Measurements from ENCODE around the gene RASL10B. TPM values are rescaled to one million over a fixed set of nuclear protein-coding genes. Genes with fewer than 3 reads are reported as not detected.
A peak's percentile ranks its signal among the peaks of the same experiment; 100 is the strongest.

Gene RASL10B
- total RNA-seq, 2 experiments from 2014 or later: 0.22 to 0.47 TPM

DNA sequence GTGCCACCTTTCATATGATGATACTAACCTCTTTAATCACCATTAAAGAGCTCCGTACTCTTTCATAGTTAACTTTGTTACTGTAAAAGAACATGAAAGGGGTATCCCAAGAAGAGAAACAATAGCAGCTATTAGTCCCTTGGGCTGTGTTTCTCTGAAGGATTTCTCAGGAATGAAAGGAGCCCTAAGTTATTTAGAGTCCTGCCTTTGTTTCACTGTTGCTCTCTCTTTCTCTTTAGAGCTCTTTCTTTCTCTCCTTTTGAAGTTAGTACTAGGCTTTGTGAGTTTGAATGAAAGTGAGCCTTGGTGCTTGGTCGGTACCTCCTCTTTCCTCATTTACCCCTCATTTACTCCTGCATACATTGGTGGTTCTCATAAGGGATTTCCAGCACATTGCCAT is 20.5 kb upstream of the RASL10B start:
- ATAC-seq (ENCODE audit: poor library complexity): no peak
- Histone ChIP-seq H3K27ac (ENCODE audit: low read depth in 1 of 2, low read length in 2 of 2) (no peak overlapping the region), H3K27me3 (ENCODE audit: control insufficient read depth in 1 of 2, insufficient read depth in 2 of 2, low read length in 2 of 2) (no peaks in the 10 kb centered on the region), H3K36me3 (ENCODE audit: insufficient read depth, low read length) (peaks cover 52% of the 10 kb centered on the region), H3K4me3 (ENCODE audit: low read length) (no peak overlapping the region), H3K9me3 (ENCODE audit: control insufficient read depth in 1 of 2, insufficient read depth in 1 of 2, low read length in 2 of 2) (no peaks in the 10 kb centered on the region), H3K4me1 (ENCODE audit: insufficient read depth, low read length) (peaks cover 25% of the 10 kb centered on the region)
- ChIA-PET POLR2A (no interaction called here), CTCF (interaction anchor here (1.2 kb wide), 1 partner anchor 15 kb away, joined by 4 read pairs; no protein-coding TSS in a partner anchor)
- no peak overlapping the region for H3K4me3 Mint-ChIP-seq
- peak overlapping the region; percentile 40 for H3K27ac Mint-ChIP-seq
- intact Hi-C loops (cut with DNase I, micrococcal nuclease): no loop called here
- no peaks in the 10 kb centered on the region for H3K9me3 Mint-ChIP-seq
- H3K36me3 Mint-ChIP-seq (ENCODE audit: low read depth): peaks cover 42% of the 10 kb centered on the region
- no peak for TF ChIP-seq CTCF (IDR thresholded peaks at IDR 0.05)
- no peaks in the 10 kb centered on the region for H3K27me3 Mint-ChIP-seq
- DNase-seq: no peak
- peaks cover 49% of the 10 kb centered on the region for H3K4me1 Mint-ChIP-seq (ENCODE audit: low read depth)

DNA sequence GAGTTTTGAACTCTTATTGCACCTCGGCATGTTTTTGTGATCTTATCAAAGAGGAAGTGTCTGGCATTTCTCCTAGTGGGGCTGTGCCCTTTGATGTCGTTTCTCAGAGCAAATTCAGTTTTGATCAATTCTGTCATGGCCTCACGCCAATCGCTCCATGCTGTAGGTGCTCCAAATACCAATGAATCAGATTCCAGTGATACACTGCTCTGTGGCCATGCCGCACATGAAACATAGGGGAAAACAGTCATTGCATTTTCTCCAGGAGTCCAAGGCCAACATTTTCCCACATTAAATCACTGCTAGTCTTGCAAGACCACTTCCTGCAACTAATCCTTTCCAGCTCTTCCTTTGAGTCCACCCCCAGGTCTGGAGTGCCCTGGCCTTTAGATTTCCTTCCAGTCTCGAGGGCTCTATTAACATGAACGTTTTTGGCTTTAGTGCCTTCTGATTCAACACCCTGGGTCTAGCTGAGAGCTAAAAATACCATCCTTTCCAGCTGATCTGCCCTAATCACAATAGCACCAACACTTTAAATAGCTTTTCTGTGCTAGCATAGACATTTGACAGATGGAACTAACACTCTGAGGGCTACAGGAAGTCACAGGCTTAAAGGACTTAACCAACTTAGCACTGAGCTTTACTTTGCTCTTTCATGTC is 18.2 kb upstream of the RASL10B start:
- H3K27me3 ChIP-seq (ENCODE audit: control insufficient read depth in 1 of 2, insufficient read depth in 2 of 2, low read length in 2 of 2): no peaks in the 10 kb centered on the region
- DNase-seq (peak in 1 of 14 experiments; percentile 53), ATAC-seq (ENCODE audit: poor library complexity) (no peak)
- H3K36me3 ChIP-seq (ENCODE audit: insufficient read depth, low read length): peaks cover 69% of the 10 kb centered on the region
- H3K4me3 ChIP-seq (ENCODE audit: low read length): no peak overlapping the region
- H3K4me1 Mint-ChIP-seq (ENCODE audit: low read depth): peaks cover 29% of the 10 kb centered on the region
- H3K36me3 Mint-ChIP-seq (ENCODE audit: low read depth): peaks cover 34% of the 10 kb centered on the region
- H3K9me3 ChIP-seq (ENCODE audit: control insufficient read depth in 1 of 2, insufficient read depth in 1 of 2, low read length in 2 of 2): no peaks in the 10 kb centered on the region
- no peaks in the 10 kb centered on the region for H3K27me3 Mint-ChIP-seq
- TF ChIP-seq CTCF (IDR thresholded peaks at IDR 0.05): no peak
- no peak overlapping the region for H3K4me3 Mint-ChIP-seq
- H3K27ac Mint-ChIP-seq: no peak overlapping the region
- ChIA-PET POLR2A (interaction anchor here (0.6 to 0.7 kb wide), 2 partner anchors 9 to 16 kb away, joined by 3 read pairs; no protein-coding TSS in a partner anchor), CTCF (no interaction called here)
- no peak overlapping the region for H3K27ac ChIP-seq (ENCODE audit: low read depth in 1 of 2, low read length in 2 of 2)
- intact Hi-C loops (cut with DNase I, micrococcal nuclease): no loop called here
- H3K4me1 ChIP-seq (ENCODE audit: insufficient read depth, low read length): peaks cover 18% of the 10 kb centered on the region
- H3K9me3 Mint-ChIP-seq: no peaks in the 10 kb centered on the region

GRCh38 chr17:35714988-35715387 is 16.5 kb upstream of the RASL10B start:
- H3K27me3 Mint-ChIP-seq: no peaks in the 10 kb centered on the region
- peaks cover 12% of the 10 kb centered on the region for H3K4me1 Mint-ChIP-seq (ENCODE audit: low read depth)

More at GRCh38 chr17:35714988-35715387, 16.5 kb upstream of the RASL10B start:
- no peaks in the 10 kb centered on the region for H3K9me3 Mint-ChIP-seq
- Histone ChIP-seq H3K4me1 (ENCODE audit: insufficient read depth, low read length) (peaks cover 18% of the 10 kb centered on the region), H3K27me3 (ENCODE audit: control insufficient read depth in 1 of 2, insufficient read depth in 2 of 2, low read length in 2 of 2) (no peaks in the 10 kb centered on the region), H3K27ac (ENCODE audit: low read depth in 1 of 2, low read length in 2 of 2) (no peak overlapping the region), H3K36me3 (ENCODE audit: insufficient read depth, low read length) (peaks cover 69% of the 10 kb centered on the region), H3K4me3 (ENCODE audit: low read length) (no peak overlapping the region), H3K9me3 (ENCODE audit: control insufficient read depth in 1 of 2, insufficient read depth in 1 of 2, low read length in 2 of 2) (no peaks in the 10 kb centered on the region)
- no peak overlapping the region for H3K27ac Mint-ChIP-seq
- no peak overlapping the region for H3K4me3 Mint-ChIP-seq
- DNase-seq (no peak), ATAC-seq (ENCODE audit: poor library complexity) (no peak)
- no peak for TF ChIP-seq CTCF (IDR thresholded peaks at IDR 0.05)
- ChIA-PET CTCF (no interaction called here), POLR2A (no interaction called here)
- H3K36me3 Mint-ChIP-seq (ENCODE audit: low read depth): peaks cover 18% of the 10 kb centered on the region
- intact Hi-C loops (cut with DNase I, micrococcal nuclease): no loop called here

Data from CD4-positive, alpha-beta T cell (primary cell).